T-cell (primary cell): ENCODE results near the gene C1QL4. TPM values are rescaled to one million over a fixed set of nuclear protein-coding genes. Genes with fewer than 3 reads are reported as not detected.
A peak's percentile ranks its signal among the peaks of the same experiment; 100 is the strongest.

Experiments
- ATAC-seq, 4 experiments: fragments of 200-7000 bp in 3 of 4; fragments of 150-1000 bp in 1 of 4; cut with Tn5 transposase; replicated peaks in 1 of 4; 1 replicate in 3 of 4; 2 replicates in 1 of 4; pipeline ENCODE4 v1.10.0; 2021; ENCODE audit warnings: moderate library complexity in 3 of 4, mild to moderate bottlenecking in 2 of 4, moderate number of reproducible peaks in 1 of 4
- CTCF ChIA-PET, 2 donors: fragments of 300-600 bp; sonication (Branson Sonifier 250); formaldehyde crosslinking; loops; one replicate each; lab custom pipeline; 2022; ENCODE audit warnings: antibody characterized with exemption in 2 of 2; lab: Charles Lee
- POLR2A ChIA-PET, 2 donors: fragments of 300-600 bp; sonication (Branson Sonifier 250); formaldehyde crosslinking; loops; one replicate each; lab custom pipeline; 2022; ENCODE audit warnings: antibody characterized with exemption in 2 of 2; lab: Charles Lee
- DNase-seq, 35 experiments: peaks; one replicate each; pipeline versions ENCODE4 v3.0.0 to v3.0.0-alpha.2; 2013 to 2023
- H3K27ac ChIP-seq: one replicate; pipeline ENCODE4 v1.5.1; 2013; ENCODE audit warnings: low read length
- H3K27me3 ChIP-seq, 2 experiments: replicated peaks in 1 of 2; 1 replicate in 1 of 2; 2 replicates in 1 of 2; pipeline versions ENCODE4 v1.6.1 to v1.7.0; 2013; ENCODE audit warnings: low read length in 1 of 2, mixed read lengths in 1 of 2; ENCODE audit not compliant: control insufficient read depth in 2 of 2, insufficient read depth in 2 of 2; ENCODE audit errors: extremely low read depth in 1 of 2
- H3K36me3 ChIP-seq, 2 donors: 1 replicate in 1 of 2; 2 replicates in 1 of 2; pipeline versions ENCODE4 v1.6.1 to v1.7.0; 2013; ENCODE audit warnings: low read length in 1 of 2; ENCODE audit not compliant: control insufficient read depth in 2 of 2, insufficient read depth in 1 of 2; ENCODE audit errors: extremely low read depth in 1 of 2
- H3K4me1 ChIP-seq, 2 experiments: 1 replicate in 1 of 2; 2 replicates in 1 of 2; pipeline versions ENCODE4 v1.6.1 to v1.7.0; 2013; ENCODE audit warnings: low read length in 2 of 2, mixed read lengths in 1 of 2; ENCODE audit not compliant: insufficient read depth in 2 of 2, control insufficient read depth in 1 of 2; ENCODE audit errors: extremely low read depth in 1 of 2
- H3K4me3 ChIP-seq, 2 donors: 1 replicate in 1 of 2; 2 replicates in 1 of 2; pipeline versions ENCODE4 v1.5.1 to v1.7.0; 2013; ENCODE audit warnings: mild to moderate bottlenecking in 2 of 2, low read length in 1 of 2, moderate library complexity in 1 of 2; ENCODE audit not compliant: control insufficient read depth in 1 of 2; ENCODE audit errors: extremely low read depth in 1 of 2
- H3K9me3 ChIP-seq: 2 replicates; pipeline ENCODE4 v1.7.0; 2013
- H3K27ac Mint-ChIP-seq, 2 donors: one replicate each; pipeline ENCODE4 v1.8.0; 2020 to 2021; ENCODE audit warnings: mild to moderate bottlenecking in 2 of 2, mixed read lengths in 2 of 2
- H3K27me3 Mint-ChIP-seq, 2 donors: one replicate each; pipeline ENCODE4 v1.8.0; 2021 to 2022; ENCODE audit warnings: mixed read lengths in 2 of 2
- H3K36me3 Mint-ChIP-seq: one replicate; pipeline ENCODE4 v1.8.0; 2021; ENCODE audit warnings: mixed read lengths
- H3K4me1 Mint-ChIP-seq, 3 donors: one replicate each; pipeline ENCODE4 v1.8.0; 2020 to 2022; ENCODE audit warnings: mixed read lengths in 3 of 3, mild to moderate bottlenecking in 1 of 3
- H3K4me3 Mint-ChIP-seq, 3 donors: one replicate each; pipeline ENCODE4 v1.8.0; 2020 to 2022; ENCODE audit warnings: mild to moderate bottlenecking in 3 of 3, mixed read lengths in 3 of 3, moderate library complexity in 3 of 3
- H3K9me3 Mint-ChIP-seq, 3 donors: one replicate each; pipeline ENCODE4 v1.8.0; 2020 to 2022; ENCODE audit warnings: mixed read lengths in 3 of 3
- WGBS: methylation state at CpG from one replicate; pipeline ENCODE4 v1.1.5; 2013; ENCODE audit warnings: missing lambda C conversion rate; ENCODE audit not compliant: insufficient coverage; 5-methylcytosine and 5-hydroxymethylcytosine counted together
- total RNA-seq, 35 experiments: library from RNA in 6 of 35; stranded (reverse) in 6 of 35; fragments of 120-200 nt in 1 of 35; gene quantifications; one replicate each; pipeline versions ENCODE4 v1.2.1 to v1.2.4 and lab custom pipeline; 2013 to 2026

Gene C1QL4
- total RNA-seq, 5 donors from 2014 or later (not counting 1 experiment from before 2014, with no cell fraction given) = not detected

- Histone ChIP-seq H3K4me1 (peaks cover 30 to 62% of the 10 kb centered on the region in 2 experiments), H3K9me3 (no peaks in the 10 kb centered on the region), H3K4me3 (peak overlapping the region; percentile 48 to 60), H3K27ac (no peak overlapping the region), H3K27me3 (peaks cover 28 to 91% of the 10 kb centered on the region in 2 experiments), H3K36me3 (no peaks in the 10 kb centered on the region)
- 1% methylated on average over 49 of the region's 58 CpGs for WGBS
- CTCF ChIA-PET = interaction anchor here (0.6 to 3.5 kb wide), 8 partner anchors 10 to 172 kb away, joined by 3 to 14 read pairs (median 4); partner anchors contain the start of gene TROAP (in 1 of the 2)
- ATAC-seq = peak; percentile 59 to 71 (median 61)
- peaks cover 45 to 55% (median 46%) of the 10 kb centered on the region in 3 donors for H3K4me1 Mint-ChIP-seq
- no peaks in the 10 kb centered on the region for H3K9me3 Mint-ChIP-seq
- DNase-seq = peak; percentile 27 to 83 (median 61)
- H3K27me3 Mint-ChIP-seq = peaks cover 44 to 65% of the 10 kb centered on the region in 2 donors
- H3K36me3 Mint-ChIP-seq = no peaks in the 10 kb centered on the region
- no peak overlapping the region for H3K27ac Mint-ChIP-seq
- peak overlapping the region; percentile 51 to 73 (median 70) for H3K4me3 Mint-ChIP-seq
- POLR2A ChIA-PET = interaction anchor here in 1 of 2 donors (0.5 kb wide), 1 partner anchor 1340 kb away, joined by 8 read pairs; no protein-coding TSS in a partner anchor
Measured at GRCh38 chr12:49342066-49342913, 5.3 kb upstream of the C1QL4 start.

GRCh38 chr12:49341777-49342065, 4.7 kb upstream of the C1QL4 start:
- CTCF ChIA-PET = interaction anchor here (0.5 to 3.5 kb wide), 10 partner anchors 9 to 195 kb away, joined by 3 to 14 read pairs (median 4); partner anchors contain the start of genes SPATS2 (in 1 of the 2) and TROAP (in 1 of the 2)
- peaks cover 25 to 91% of the 10 kb centered on the region in 2 experiments for H3K27me3 ChIP-seq
- H3K27me3 Mint-ChIP-seq = peaks cover 44 to 65% of the 10 kb centered on the region in 2 donors
- H3K4me1 ChIP-seq = peaks cover 24 to 62% of the 10 kb centered on the region in 2 experiments
- no peaks in the 10 kb centered on the region for H3K9me3 ChIP-seq
- peak overlapping the region in 1 of 2 donors; percentile 48 for H3K4me3 ChIP-seq
- DNase-seq (no peak), ATAC-seq (no peak)
- H3K4me1 Mint-ChIP-seq = peaks cover 44 to 55% (median 45%) of the 10 kb centered on the region in 3 donors
- H3K36me3 Mint-ChIP-seq = no peaks in the 10 kb centered on the region
- H3K36me3 ChIP-seq = no peaks in the 10 kb centered on the region
- H3K27ac Mint-ChIP-seq = no peak overlapping the region
- H3K27ac ChIP-seq = no peak overlapping the region
- no peaks in the 10 kb centered on the region for H3K9me3 Mint-ChIP-seq
- H3K4me3 Mint-ChIP-seq = peak overlapping the region; percentile 17 to 73 (median 39)
- 29% methylated on average over 21 of the region's 21 CpGs for WGBS
- POLR2A ChIA-PET = interaction anchor here in 1 of 2 donors (0.5 kb wide), 1 partner anchor 1340 kb away, joined by 8 read pairs; no protein-coding TSS in a partner anchor

GRCh38 chr12:49340971-49341776, 4.2 kb upstream of the C1QL4 start:
- Mint-ChIP-seq H3K4me1 (peaks cover 39 to 53% (median 42%) of the 10 kb centered on the region in 3 donors), H3K9me3 (no peaks in the 10 kb centered on the region), H3K36me3 (no peaks in the 10 kb centered on the region), H3K27me3 (peaks cover 40 to 63% of the 10 kb centered on the region in 2 donors), H3K27ac (no peak overlapping the region), H3K4me3 (peak overlapping the region in 1 of 3 donors; percentile 55)
- Histone ChIP-seq H3K27me3 (peaks cover 25 to 91% of the 10 kb centered on the region in 2 experiments), H3K36me3 (no peaks in the 10 kb centered on the region), H3K4me1 (peaks cover 24 to 62% of the 10 kb centered on the region in 2 experiments), H3K4me3 (no peak overlapping the region), H3K27ac (no peak overlapping the region), H3K9me3 (no peaks in the 10 kb centered on the region)
- DNase-seq (no peak), ATAC-seq (no peak)
- WGBS = 50% methylated on average over 8 of the region's 14 CpGs
- ChIA-PET POLR2A (no interaction called here), CTCF (interaction anchor here (0.5 to 3.5 kb wide), 9 partner anchors 9 to 1503 kb away, joined by 3 to 14 read pairs (median 4); partner anchors contain the start of genes SPATS2 (in 1 of the 2) and TROAP (in 1 of the 2))

- Histone ChIP-seq H3K9me3 (no peaks in the 10 kb centered on the region), H3K36me3 (no peaks in the 10 kb centered on the region), H3K4me3 (no peak overlapping the region), H3K27me3 (peaks cover 22 to 90% of the 10 kb centered on the region in 2 experiments), H3K27ac (no peak overlapping the region), H3K4me1 (peaks cover 16 to 57% of the 10 kb centered on the region in 2 experiments)
- H3K27me3 Mint-ChIP-seq = peaks cover 42 to 62% of the 10 kb centered on the region in 2 donors
- POLR2A ChIA-PET = no interaction called here
- H3K4me1 Mint-ChIP-seq = peaks cover 34 to 48% (median 40%) of the 10 kb centered on the region in 3 donors
- peak overlapping the region in 1 of 3 donors; percentile 55 for H3K4me3 Mint-ChIP-seq
- H3K9me3 Mint-ChIP-seq = no peaks in the 10 kb centered on the region
- H3K27ac Mint-ChIP-seq = no peak overlapping the region
- WGBS = 33% methylated on average over 1 of the region's 6 CpGs
- no peak for DNase-seq
- CTCF ChIA-PET = interaction anchor here in 1 of 2 donors (1.4 kb wide), 1 partner anchor 11 kb away, joined by 3 read pairs; no protein-coding TSS in a partner anchor
- ATAC-seq = no peak
- no peaks in the 10 kb centered on the region for H3K36me3 Mint-ChIP-seq
Measured at GRCh38 chr12:49340095-49340870, 3.3 kb upstream of the C1QL4 start.

GRCh38 chr12:49339464-49339861, 2.5 kb upstream of the C1QL4 start:
- H3K27ac ChIP-seq = no peak overlapping the region
- ATAC-seq (no peak), DNase-seq (no peak)
- peaks cover 20 to 90% of the 10 kb centered on the region in 2 experiments for H3K27me3 ChIP-seq
- H3K27me3 Mint-ChIP-seq = peaks cover 50 to 67% of the 10 kb centered on the region in 2 donors
- H3K36me3 Mint-ChIP-seq = no peaks in the 10 kb centered on the region
- H3K4me3 ChIP-seq = no peak overlapping the region
- H3K4me3 Mint-ChIP-seq = no peak overlapping the region
- H3K9me3 Mint-ChIP-seq = no peaks in the 10 kb centered on the region
- H3K27ac Mint-ChIP-seq = no peak overlapping the region
- peaks cover 16 to 51% of the 10 kb centered on the region in 2 experiments for H3K4me1 ChIP-seq
- CTCF ChIA-PET = interaction anchor here in 1 of 2 donors (1.0 to 1.4 kb wide), 2 partner anchors 11 to 17 kb away, joined by 3 to 4 read pairs; partner anchors contain the start of gene TROAP
- POLR2A ChIA-PET = no interaction called here
- H3K9me3 ChIP-seq = no peaks in the 10 kb centered on the region
- no peaks in the 10 kb centered on the region for H3K36me3 ChIP-seq
- WGBS = 63% methylated on average over 4 of the region's 5 CpGs
- peaks cover 33 to 49% (median 39%) of the 10 kb centered on the region in 3 donors for H3K4me1 Mint-ChIP-seq
